GM19467 (cell line): ENCODE data around the gene TRPT1.
A peak's percentile ranks its signal among the peaks of the same experiment; 100 is the strongest.

Source experiments
- ATAC-seq: cut with Tn5 transposase; IDR thresholded peaks from one replicate; pipeline ENCODE4 v1.9.1; 2021; ENCODE audit warnings: mild to moderate bottlenecking, moderate library complexity; ENCODE audit not compliant: unreplicated experiment

TRPT1 gene

GRCh38 chr11:64258946-64259532, 33.1 kb upstream of the TRPT1 start:
- ATAC-seq, result no peak

GRCh38 chr11:64258356-64258755, 32.4 kb upstream of the TRPT1 start:
- ATAC-seq, result no peak

DNA sequence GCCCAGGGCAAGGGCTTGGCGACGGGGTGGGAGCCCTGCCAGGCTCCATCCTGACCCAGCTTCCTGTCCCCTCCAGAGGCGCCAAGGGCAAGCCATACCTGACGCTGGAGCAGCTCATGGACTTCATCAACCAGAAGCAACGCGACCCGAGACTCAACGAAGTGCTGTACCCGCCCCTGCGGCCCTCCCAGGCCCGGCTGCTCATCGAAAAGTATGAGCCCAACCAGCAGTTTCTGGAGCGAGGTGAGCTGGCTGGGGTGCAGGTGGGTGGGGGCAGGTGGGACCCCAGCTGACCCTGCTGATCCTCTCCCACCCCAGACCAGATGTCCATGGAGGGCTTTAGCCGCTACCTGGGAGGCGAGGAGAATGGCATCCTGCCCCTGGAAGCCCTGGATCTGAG, 30.3 kb upstream of the TRPT1 start:
- ATAC-seq, result no peak

DNA sequence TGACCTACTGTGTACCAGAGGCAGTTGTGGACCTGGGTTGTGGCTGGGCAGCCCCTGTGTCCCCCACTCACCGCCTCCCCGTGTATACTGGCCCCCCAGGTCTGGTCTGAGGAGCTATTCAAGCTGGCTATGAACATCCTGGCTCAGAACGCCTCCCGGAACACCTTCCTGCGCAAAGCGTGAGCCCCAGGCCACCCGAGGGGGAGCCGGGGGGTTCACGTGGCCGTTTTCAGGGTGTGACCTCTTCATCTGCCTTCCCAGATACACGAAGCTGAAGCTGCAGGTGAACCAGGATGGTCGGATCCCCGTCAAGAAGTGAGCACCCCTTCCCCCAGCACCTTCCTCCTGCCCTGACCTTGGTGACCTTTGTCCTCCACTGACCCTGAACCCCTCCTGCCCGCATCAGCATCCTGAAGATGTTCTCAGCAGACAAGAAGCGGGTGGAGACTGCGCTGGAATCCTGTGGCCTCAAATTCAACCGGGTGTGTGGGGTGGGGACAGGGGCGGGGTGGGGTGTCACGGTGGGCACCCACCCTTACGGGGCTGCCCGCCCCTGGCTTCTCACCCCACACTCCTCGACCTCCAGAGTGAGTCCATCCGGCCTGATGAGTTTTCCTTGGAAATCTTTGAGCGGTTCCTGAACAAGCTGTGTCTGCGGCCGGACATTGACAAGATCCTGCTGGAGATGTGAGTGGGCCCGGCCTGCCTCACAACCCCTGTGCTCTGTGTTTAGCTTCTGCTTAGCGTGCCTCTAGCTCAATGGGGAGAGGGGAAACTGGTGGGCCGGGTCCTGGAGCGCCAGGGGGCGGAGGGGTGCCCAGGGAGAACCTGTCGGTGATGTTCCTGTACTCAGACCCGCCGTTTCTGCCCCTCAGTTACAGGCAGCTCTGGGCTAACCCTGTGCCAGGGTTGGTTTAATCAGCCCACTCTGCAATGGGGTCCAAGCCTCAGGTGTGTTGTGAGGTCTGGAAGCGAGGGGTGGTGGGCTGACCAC, 29.4 kb upstream of the TRPT1 start:
- ATAC-seq, result no peak

DNA sequence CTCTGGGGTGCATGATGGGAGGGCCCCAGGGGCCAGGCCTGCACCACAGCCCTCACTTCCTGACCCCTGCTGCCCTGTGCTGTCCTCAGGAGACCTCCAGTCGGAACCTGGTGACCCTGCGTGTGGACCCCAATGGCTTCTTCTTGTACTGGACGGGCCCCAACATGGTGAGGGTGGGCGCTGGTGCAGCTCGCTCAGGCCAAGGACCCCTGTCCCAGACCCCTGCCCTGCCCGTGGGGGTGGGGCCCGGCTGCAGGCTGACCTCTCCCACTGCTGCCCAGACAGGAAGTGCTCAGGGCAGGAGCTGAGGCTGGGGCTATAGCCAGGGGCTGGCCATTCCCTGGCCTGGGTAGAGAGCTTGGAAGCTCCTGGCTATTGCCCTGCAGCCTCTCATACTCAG, 28.3 kb upstream of the TRPT1 start:
- no peak for ATAC-seq

DNA sequence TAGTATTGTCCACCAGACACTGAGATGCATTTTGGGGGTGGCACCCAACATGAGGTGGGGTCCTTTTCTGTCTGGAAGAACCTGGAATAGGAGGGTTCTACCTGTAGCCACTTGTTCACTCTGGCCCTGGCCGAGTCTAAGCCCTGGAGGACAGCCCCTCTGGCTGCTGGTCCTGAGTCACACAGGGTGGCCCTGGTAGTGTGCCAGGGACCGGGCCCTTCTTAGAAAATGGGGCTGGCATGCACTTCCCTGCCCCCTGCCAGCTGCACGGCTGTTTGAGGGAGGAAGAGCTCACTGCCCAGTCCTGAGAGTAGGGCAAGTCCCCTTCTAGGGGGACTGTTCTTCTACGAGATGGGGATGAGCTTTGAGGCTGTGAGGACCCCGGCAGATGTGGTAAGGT, 27.5 kb upstream of the TRPT1 start:
- no peak for ATAC-seq

DNA sequence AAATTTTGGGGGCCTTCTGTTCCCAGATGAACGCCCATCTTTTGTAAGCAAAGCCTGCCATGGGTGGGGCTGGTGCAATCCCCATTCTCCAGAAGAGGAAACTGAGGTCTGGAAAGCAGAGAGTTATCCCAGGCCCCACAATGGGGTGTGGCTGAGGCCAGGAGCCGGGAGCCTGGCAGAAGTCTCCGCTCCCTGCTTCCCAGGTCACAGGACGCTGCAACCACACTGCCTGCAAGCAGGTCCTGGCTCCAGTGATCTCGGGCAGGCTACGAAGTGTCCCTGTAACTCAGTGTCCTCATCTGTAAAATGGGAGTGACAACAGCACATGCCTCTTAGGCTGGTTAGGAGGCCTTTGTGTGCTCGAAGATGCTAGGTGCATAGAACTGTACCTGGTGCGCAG, 27.1 kb upstream of the TRPT1 start:
- ATAC-seq, result no peak

DNA sequence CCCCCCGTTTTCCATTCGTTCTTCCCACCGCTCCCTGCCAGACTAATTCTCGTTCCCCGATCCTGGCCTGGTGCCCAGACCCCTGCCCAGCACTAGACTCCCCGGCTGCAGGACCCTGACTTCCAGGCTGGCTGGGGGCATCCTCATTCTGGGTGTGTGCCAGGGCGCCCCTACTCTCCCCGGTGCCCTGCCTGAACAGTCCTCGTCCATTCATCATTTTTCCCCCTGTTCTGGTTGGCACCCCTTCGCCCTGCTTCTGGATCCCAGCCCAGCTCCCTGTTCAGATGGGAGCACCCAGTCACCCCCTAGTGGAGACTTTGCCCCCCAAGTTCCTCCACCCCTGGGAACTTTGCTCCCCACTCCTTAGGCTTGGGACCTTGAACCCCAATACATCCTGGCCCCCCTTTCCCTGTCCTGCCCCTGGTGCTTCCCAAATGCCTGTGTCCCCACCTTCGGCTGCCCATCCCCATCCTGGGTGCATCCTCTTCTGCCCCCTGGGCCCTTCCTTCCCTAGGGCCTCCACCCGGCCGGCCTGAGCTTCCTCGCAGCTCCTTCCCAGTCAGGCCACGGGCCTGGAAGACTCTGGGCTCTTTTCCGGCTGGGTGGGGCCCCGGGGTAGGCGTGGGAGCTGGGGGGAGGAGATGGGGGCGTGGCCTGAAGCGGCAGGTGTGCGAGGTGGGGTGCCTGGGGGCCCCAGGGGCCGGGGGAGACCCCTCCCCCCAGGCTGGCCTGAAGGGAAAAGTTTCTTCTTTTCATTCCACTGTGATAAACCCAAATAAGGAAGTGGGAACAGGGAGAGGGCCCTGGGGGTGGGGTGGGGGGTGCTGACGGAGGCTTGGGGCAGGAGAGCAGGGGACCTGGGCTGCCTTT, 26.3 kb upstream of the TRPT1 start:
- ATAC-seq, result no peak

GRCh38 chr11:64251753-64252002, 25.7 kb upstream of the TRPT1 start:
- ATAC-seq, result no peak

DNA sequence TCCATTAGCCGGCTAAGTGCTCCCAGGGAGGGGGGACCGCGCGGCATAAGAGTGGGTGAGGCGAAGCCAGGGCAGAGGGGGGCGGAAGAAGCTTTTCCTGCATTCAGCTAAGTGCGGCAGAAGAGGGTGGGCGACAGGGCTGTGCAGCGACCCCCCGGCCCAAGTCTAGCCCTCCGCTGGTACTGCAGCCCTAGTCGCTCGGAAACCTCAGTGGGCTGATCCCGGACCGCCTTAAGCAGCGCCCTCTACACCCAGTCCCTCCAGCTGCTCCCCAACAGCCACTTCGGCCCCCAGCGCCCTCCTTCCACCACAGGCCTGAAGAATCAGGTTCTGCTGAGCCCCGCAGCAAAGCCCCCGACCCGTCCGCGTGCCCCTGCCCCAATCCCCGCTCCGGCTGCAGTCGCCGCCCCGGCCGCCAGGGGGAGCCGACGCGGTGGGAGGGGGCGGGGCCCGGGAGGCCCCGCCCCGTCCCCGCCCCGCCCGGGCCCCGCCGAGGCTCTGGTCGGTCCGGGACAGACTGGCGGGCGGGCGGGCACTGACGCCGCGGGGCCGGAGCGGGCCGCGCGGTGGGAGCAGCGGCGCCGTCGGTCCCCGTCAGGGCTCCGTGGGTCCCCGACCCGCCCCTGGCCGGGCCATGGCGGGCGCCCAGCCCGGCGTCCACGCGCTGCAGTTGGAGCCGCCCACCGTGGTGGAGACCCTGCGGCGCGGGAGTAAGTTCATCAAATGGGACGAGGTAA, 25.2 kb upstream of the TRPT1 start, which contains the start of gene PLCB3:
Gene PLCB3 (plus strand): TSS at position 515 of the 737 bp plus-strand sequence. CDS start 120 bp downstream, at position 635.
- no peak for ATAC-seq

DNA sequence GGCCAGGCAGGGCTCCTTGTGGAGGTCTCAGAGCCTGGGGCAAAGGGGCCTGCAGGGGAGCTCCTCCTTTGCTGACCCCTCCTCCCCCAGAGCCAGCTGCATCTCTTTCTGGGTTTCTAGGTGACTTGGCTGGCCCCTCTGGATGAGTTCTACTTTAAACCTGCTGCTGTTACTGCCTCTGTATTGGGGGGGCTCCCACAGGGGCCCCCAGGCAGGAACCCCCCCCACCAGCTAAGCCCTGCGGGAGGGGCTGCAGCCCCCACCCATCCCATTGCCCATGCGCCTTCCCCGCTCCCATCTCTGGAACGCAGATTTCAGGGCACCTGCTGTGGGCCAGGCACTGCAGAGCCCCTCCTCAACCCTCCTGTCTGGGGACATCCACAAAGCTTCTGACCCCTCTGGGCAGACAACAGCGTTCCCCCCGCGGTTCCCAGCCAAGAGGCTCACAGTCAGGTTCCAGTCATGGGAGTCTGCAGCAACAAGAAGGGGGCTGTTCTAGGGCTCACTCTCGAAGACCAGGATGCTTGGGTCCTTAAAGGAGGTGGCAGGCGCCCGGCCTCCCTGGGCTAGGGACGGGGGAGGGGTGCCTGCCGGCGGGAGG, 24.5 kb upstream of the TRPT1 start:
- ATAC-seq, result no peak

GRCh38 chr11:64249563-64250414, 23.8 kb upstream of the TRPT1 start:
- no peak for ATAC-seq

DNA sequence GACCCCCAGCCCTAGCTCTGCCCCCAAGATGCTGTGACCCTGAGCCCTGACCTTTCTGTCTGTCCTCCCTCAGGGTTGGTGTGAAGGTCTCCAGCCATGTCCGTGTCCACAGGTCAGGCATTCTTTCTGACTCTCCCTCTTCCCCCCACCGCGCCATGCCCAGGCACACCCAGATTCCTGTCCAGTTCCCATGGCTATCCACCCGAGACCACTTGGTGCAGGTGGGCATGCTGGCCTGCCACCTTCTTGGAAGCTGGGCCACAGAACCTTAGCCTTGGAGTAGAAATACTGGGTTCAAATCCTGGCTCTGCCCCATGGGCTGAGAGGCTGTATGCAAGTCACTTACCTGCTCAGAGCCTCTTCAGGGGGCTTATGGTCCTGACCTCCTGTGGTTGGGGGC, 23.1 kb upstream of the TRPT1 start:
- no peak for ATAC-seq

- no peak for ATAC-seq
These were observed 22.6 kb upstream of the TRPT1 start for GRCh38 chr11:64248578-64248977.

GRCh38 chr11:64247729-64248531, 21.9 kb upstream of the TRPT1 start:
- no peak for ATAC-seq

GRCh38 chr11:64246871-64247728, 21.1 kb upstream of the TRPT1 start, which contains the start of gene PPP1R14B:
PPP1R14B (minus strand) TSS chr11:64246943; CDS start chr11:64246673, 270 bp downstream.
- ATAC-seq, result peak; percentile 28

- ATAC-seq, result peak; percentile 9
These were observed 20.6 kb upstream of the TRPT1 start for GRCh38 chr11:64246621-64246870.
